H9 (cell line): Measurements from ENCODE around the gene DICER1. TPM values are rescaled to one million over a fixed set of nuclear protein-coding genes. Genes with fewer than 3 reads are reported as not detected.

Experiments
- DNase-seq: peaks from one replicate; pipeline ENCODE4 v3.0.0-alpha.2; 2017
- H2AFZ ChIP-seq: one replicate; pipeline ENCODE4 v1.6.1; 2013; ENCODE audit warnings: mild to moderate bottlenecking, low read length, control low read depth, moderate library complexity
- H2AK5ac ChIP-seq: 2 replicates; pipeline ENCODE4 v1.6.1; 2013; ENCODE audit warnings: low read length, control low read depth, mixed read lengths; ENCODE audit not compliant: insufficient read length
- H2BK120ac ChIP-seq: one replicate; pipeline ENCODE4 v1.6.1; 2013; ENCODE audit warnings: low read depth, mild to moderate bottlenecking, low read length, control low read depth, inconsistent platforms; ENCODE audit not compliant: poor library complexity, severe bottlenecking
- H2BK12ac ChIP-seq: 2 replicates; pipeline ENCODE4 v1.6.1; 2013; ENCODE audit warnings: low read length, control low read depth, mixed read lengths, low read depth; ENCODE audit not compliant: insufficient read length
- H2BK15ac ChIP-seq: 2 replicates; pipeline ENCODE4 v1.6.1; 2013; ENCODE audit warnings: low read depth, low read length, control low read depth
- H2BK20ac ChIP-seq: one replicate; pipeline ENCODE4 v1.6.1; 2013; ENCODE audit warnings: low read depth, mild to moderate bottlenecking, low read length, control low read depth, inconsistent platforms; ENCODE audit not compliant: poor library complexity, severe bottlenecking
- H2BK5ac ChIP-seq: 2 replicates; pipeline ENCODE4 v1.6.1; 2013; ENCODE audit warnings: low read length, control low read depth, mixed read lengths; ENCODE audit not compliant: insufficient read length
- H3K14ac ChIP-seq: 2 replicates; pipeline ENCODE4 v1.6.1; 2013; ENCODE audit warnings: low read length, control low read depth; ENCODE audit not compliant: insufficient read depth
- H3K18ac ChIP-seq: 2 replicates; pipeline ENCODE4 v1.6.1; 2013; ENCODE audit warnings: low read depth, mild to moderate bottlenecking, mixed read lengths, low read length, control low read depth; ENCODE audit not compliant: insufficient read length
- H3K23ac ChIP-seq: 2 replicates; pipeline ENCODE4 v1.6.1; 2013; ENCODE audit warnings: low read length, control low read depth, mixed read lengths, low read depth; ENCODE audit not compliant: insufficient read length
- H3K23me2 ChIP-seq: 2 replicates; pipeline ENCODE4 v1.6.1; 2013; ENCODE audit warnings: low read depth, mild to moderate bottlenecking, mixed read lengths, low read length, control low read depth; ENCODE audit not compliant: insufficient read length, poor library complexity, severe bottlenecking
- H3K27ac ChIP-seq: 2 replicates; pipeline ENCODE4 v1.5.1; 2013; ENCODE audit warnings: low read length, control low read depth, mixed read lengths, low read depth; ENCODE audit not compliant: insufficient read length
- H3K27me3 ChIP-seq: 2 replicates; pipeline ENCODE4 v1.6.1; 2013; ENCODE audit warnings: low read length, control low read depth, inconsistent platforms; ENCODE audit not compliant: insufficient read depth
- H3K4ac ChIP-seq: 2 replicates; pipeline ENCODE4 v1.6.1; 2013; ENCODE audit warnings: low read depth, mild to moderate bottlenecking, control low read depth, inconsistent platforms, low read length, moderate library complexity
- H3K4me1 ChIP-seq: 2 replicates; pipeline ENCODE4 v1.6.1; 2013; ENCODE audit warnings: low read length, control low read depth, inconsistent platforms; ENCODE audit not compliant: insufficient read depth
- H3K4me2 ChIP-seq: 2 replicates; pipeline ENCODE4 v1.6.1; 2013; ENCODE audit warnings: low read length, control low read depth, mixed read lengths; ENCODE audit not compliant: insufficient read length, insufficient read depth
- H3K56ac ChIP-seq: 2 replicates; pipeline ENCODE4 v1.6.1; 2013; ENCODE audit warnings: low read depth, mild to moderate bottlenecking, mixed read lengths, low read length, control low read depth; ENCODE audit not compliant: insufficient read length
- H3K79me1 ChIP-seq: 2 replicates; pipeline ENCODE4 v1.6.1; 2013; ENCODE audit warnings: low read depth, mild to moderate bottlenecking, moderate library complexity, low read length, control low read depth, inconsistent platforms; ENCODE audit not compliant: insufficient read depth, poor library complexity, severe bottlenecking
- H3K79me2 ChIP-seq: 2 replicates; pipeline ENCODE4 v1.6.1; 2013; ENCODE audit warnings: low read length, control low read depth, inconsistent platforms; ENCODE audit not compliant: insufficient read depth
- H3K9ac ChIP-seq: 2 replicates; pipeline ENCODE4 v1.6.1; 2013; ENCODE audit warnings: low read length, control low read depth, mixed read lengths; ENCODE audit not compliant: insufficient read length; ENCODE audit errors: extremely low read depth
- H3K9me3 ChIP-seq: one replicate; pipeline ENCODE4 v1.6.1; 2013; ENCODE audit warnings: low read depth, low read length, inconsistent platforms; ENCODE audit not compliant: control insufficient read depth
- H3T11ph ChIP-seq: one replicate; pipeline ENCODE4 v1.6.1; 2013; ENCODE audit warnings: mild to moderate bottlenecking, low read length, control low read depth, inconsistent platforms
- H4K20me1 ChIP-seq: one replicate; pipeline ENCODE4 v1.6.1; 2013; ENCODE audit not compliant: control insufficient read depth, insufficient read length, insufficient read depth
- H4K5ac ChIP-seq: 2 replicates; pipeline ENCODE4 v1.6.1; 2013; ENCODE audit warnings: low read depth, mild to moderate bottlenecking, mixed read lengths, low read length, control low read depth; ENCODE audit not compliant: insufficient read length
- H4K8ac ChIP-seq: replicated peaks from 2 replicates; pipeline ENCODE4 v1.6.1; 2013; ENCODE audit warnings: low read length, control low read depth, mixed read lengths, low read depth; ENCODE audit not compliant: insufficient read length
- H4K91ac ChIP-seq: 2 replicates; pipeline ENCODE4 v1.6.1; 2013; ENCODE audit warnings: low read depth, mild to moderate bottlenecking, moderate library complexity, mixed read lengths, low read length, control low read depth; ENCODE audit not compliant: insufficient read length
- H3K27ac Mint-ChIP-seq, 3 experiments: 2 replicates in 2 of 3; 3 replicates in 1 of 3; pipeline ENCODE4 v1.8.0; 2020 to 2021; ENCODE audit warnings: mixed read lengths in 3 of 3, mild to moderate bottlenecking in 1 of 3, moderate library complexity in 1 of 3
- H3K27me3 Mint-ChIP-seq: 2 replicates; pipeline ENCODE4 v1.8.0; 2021; ENCODE audit warnings: low read depth, mild to moderate bottlenecking, moderate library complexity, mixed read lengths
- H3K36me3 Mint-ChIP-seq, 3 experiments: 2 replicates in 2 of 3; 3 replicates in 1 of 3; pipeline ENCODE4 v1.8.0; 2020 to 2021; ENCODE audit warnings: low read depth in 3 of 3, mixed read lengths in 3 of 3; ENCODE audit not compliant: insufficient read depth in 1 of 3
- H3K4me1 Mint-ChIP-seq, 2 experiments: 2 replicates each; pipeline ENCODE4 v1.8.0; 2020; ENCODE audit warnings: mixed read lengths in 2 of 2
- H3K4me3 Mint-ChIP-seq, 2 experiments: 2 replicates in 1 of 2; 3 replicates in 1 of 2; pipeline ENCODE4 v1.8.0; 2020 to 2021; ENCODE audit warnings: mild to moderate bottlenecking in 2 of 2, mixed read lengths in 2 of 2, moderate library complexity in 1 of 2
- H3K9me3 Mint-ChIP-seq, 2 experiments: 2 replicates in 1 of 2; 3 replicates in 1 of 2; pipeline ENCODE4 v1.8.0; 2020; ENCODE audit warnings: mild to moderate bottlenecking in 2 of 2, mixed read lengths in 2 of 2, moderate library complexity in 1 of 2
- WGBS: extraction: QIAGEN DNeasy Blood & Tissue Kit; methylation state at CpG from one replicate; pipeline ENCODE4 v1.1.7; 2013; ENCODE audit warnings: missing lambda C conversion rate, low lambda C conversion rate, mixed read lengths; ENCODE audit not compliant: insufficient read length; ENCODE audit errors: extremely low coverage; 5-methylcytosine and 5-hydroxymethylcytosine counted together
- total RNA-seq: library from RNA; stranded (reverse); gene quantifications from 2 replicates; pipeline ENCODE4 v1.2.1, GENCODE V29; 2021
- TF ChIP-seq, protein P1 (sequence below): fragments of 200-600 bp; sonication (generic); conservative IDR thresholded peaks from 3 replicates; pipeline ENCODE4 v1.8.0; 2021; ENCODE audit warnings: antibody characterized with exemption, mild to moderate bottlenecking

The DICER1 gene
- total RNA-seq, 1 experiment from 2014 or later: 57.0 TPM

DNA sequence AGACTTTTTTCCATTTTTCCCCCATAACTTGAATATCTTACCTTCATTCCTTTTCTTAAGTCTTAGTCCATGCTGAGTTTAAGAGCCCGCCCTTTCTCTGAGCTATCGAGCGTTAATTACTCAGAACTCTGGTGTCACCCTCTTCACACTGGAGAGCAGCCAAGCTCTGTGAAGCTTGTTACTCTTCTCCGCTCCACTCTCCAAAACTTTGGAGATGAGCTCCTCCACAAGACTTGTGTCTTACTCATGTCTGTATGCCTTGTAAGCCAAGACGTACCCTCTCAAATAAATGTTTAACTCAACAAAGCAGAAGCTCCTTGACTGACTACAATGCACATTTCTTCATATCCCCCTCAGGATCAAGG is 54.7 kb downstream of the DICER1 start:
- no peak overlapping the region for H3K4me2 ChIP-seq
- no peak overlapping the region for H3T11ph ChIP-seq
- no peaks in the 10 kb centered on the region for H3K79me1 ChIP-seq
- no peak overlapping the region for H4K5ac ChIP-seq
- no peak overlapping the region for H3K9ac ChIP-seq
- no peak overlapping the region for H3K27ac Mint-ChIP-seq
- H4K8ac ChIP-seq: no peak overlapping the region
- no peak overlapping the region for H3K14ac ChIP-seq
- H3K36me3 Mint-ChIP-seq: peaks cover 11 to 55% (median 45%) of the 10 kb centered on the region in 3 experiments; a peak in 6 of 7 replicates
- TF ChIP-seq, protein P1, sequence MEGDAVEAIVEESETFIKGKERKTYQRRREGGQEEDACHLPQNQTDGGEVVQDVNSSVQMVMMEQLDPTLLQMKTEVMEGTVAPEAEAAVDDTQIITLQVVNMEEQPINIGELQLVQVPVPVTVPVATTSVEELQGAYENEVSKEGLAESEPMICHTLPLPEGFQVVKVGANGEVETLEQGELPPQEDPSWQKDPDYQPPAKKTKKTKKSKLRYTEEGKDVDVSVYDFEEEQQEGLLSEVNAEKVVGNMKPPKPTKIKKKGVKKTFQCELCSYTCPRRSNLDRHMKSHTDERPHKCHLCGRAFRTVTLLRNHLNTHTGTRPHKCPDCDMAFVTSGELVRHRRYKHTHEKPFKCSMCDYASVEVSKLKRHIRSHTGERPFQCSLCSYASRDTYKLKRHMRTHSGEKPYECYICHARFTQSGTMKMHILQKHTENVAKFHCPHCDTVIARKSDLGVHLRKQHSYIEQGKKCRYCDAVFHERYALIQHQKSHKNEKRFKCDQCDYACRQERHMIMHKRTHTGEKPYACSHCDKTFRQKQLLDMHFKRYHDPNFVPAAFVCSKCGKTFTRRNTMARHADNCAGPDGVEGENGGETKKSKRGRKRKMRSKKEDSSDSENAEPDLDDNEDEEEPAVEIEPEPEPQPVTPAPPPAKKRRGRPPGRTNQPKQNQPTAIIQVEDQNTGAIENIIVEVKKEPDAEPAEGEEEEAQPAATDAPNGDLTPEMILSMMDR: no peak
- no peak for DNase-seq
- no peak overlapping the region for H2AK5ac ChIP-seq
- H2BK20ac ChIP-seq: no peak overlapping the region
- H4K20me1 ChIP-seq: no peaks in the 10 kb centered on the region
- no peak overlapping the region for H3K56ac ChIP-seq
- H3K4me3 Mint-ChIP-seq: no peak overlapping the region
- H2BK120ac ChIP-seq: no peak overlapping the region
- no peaks in the 10 kb centered on the region for H3K27me3 Mint-ChIP-seq
- H2BK5ac ChIP-seq: no peak overlapping the region
- H4K91ac ChIP-seq: no peak overlapping the region
- H3K23ac ChIP-seq: no peak overlapping the region
- no peak overlapping the region for H2BK15ac ChIP-seq
- H3K4me1 Mint-ChIP-seq: no peaks in the 10 kb centered on the region
- no peak overlapping the region for H2AFZ ChIP-seq
- no peaks in the 10 kb centered on the region for H3K4me1 ChIP-seq
- no peaks in the 10 kb centered on the region for H3K9me3 ChIP-seq
- no peak overlapping the region for H3K27ac ChIP-seq
- H3K79me2 ChIP-seq: no peaks in the 10 kb centered on the region
- H3K9me3 Mint-ChIP-seq: no peaks in the 10 kb centered on the region
- H3K4ac ChIP-seq: no peak overlapping the region
- H3K23me2 ChIP-seq: no peaks in the 10 kb centered on the region
- H3K27me3 ChIP-seq: no peaks in the 10 kb centered on the region
- H2BK12ac ChIP-seq: no peak overlapping the region
- no CpG with 5 or more reads among the region's 5 CpGs for WGBS
- H3K18ac ChIP-seq: no peak overlapping the region
